WTC11 (cell line): ENCODE results near the gene CLEC9A. TPM values are rescaled to one million over a fixed set of nuclear protein-coding genes. Genes with fewer than 3 reads are reported as not detected.

ENCODE experiments used
- ATAC-seq: fragments of 200-7000 bp; cut with Tn5 transposase; 2 replicates; pipeline ENCODE4 v1.10.0; 2021; ENCODE audit warnings: mild to moderate bottlenecking, moderate library complexity
- CTCF ChIA-PET: fragments of 300-600 bp; sonication (Branson Sonifier 250); formaldehyde crosslinking; loops from one replicate; lab custom pipeline; 2021; ENCODE audit warnings: antibody characterized with exemption; lab: Charles Lee
- POLR2A ChIA-PET: fragments of 350-600 bp; sonication (Branson Sonifier 250); formaldehyde crosslinking; loops from one replicate; lab custom pipeline; 2021; ENCODE audit warnings: antibody characterized with exemption; lab: Charles Lee
- DNase-seq: peaks from one replicate; pipeline ENCODE4 v3.0.0; 2021; ENCODE audit warnings: low spot score
- H3K27ac Mint-ChIP-seq: 2 replicates; pipeline ENCODE4 v1.8.0; 2021; ENCODE audit warnings: mixed read lengths
- H3K27me3 Mint-ChIP-seq: 2 replicates; pipeline ENCODE4 v1.8.0; 2021; ENCODE audit warnings: low read depth, mild to moderate bottlenecking, moderate library complexity, mixed read lengths
- H3K36me3 Mint-ChIP-seq: 2 replicates; pipeline ENCODE4 v1.8.0; 2021; ENCODE audit warnings: mixed read lengths
- H3K4me1 Mint-ChIP-seq: 2 replicates; pipeline ENCODE4 v1.8.0; 2022; ENCODE audit warnings: mixed read lengths
- H3K4me3 Mint-ChIP-seq: 2 replicates; pipeline ENCODE4 v1.8.0; 2021; ENCODE audit warnings: mild to moderate bottlenecking, moderate library complexity, mixed read lengths
- H3K9me3 Mint-ChIP-seq: 2 replicates; pipeline ENCODE4 v1.8.0; 2021; ENCODE audit warnings: mixed read lengths
- AFF4 ChIP-seq: sonication (generic); formaldehyde crosslinking; IDR thresholded peaks from 2 replicates; pipeline ENCODE4 v1.8.1; 2023; ENCODE audit warnings: mild to moderate bottlenecking, missing genetic modification reagents, borderline replicate concordance
- ATF6 ChIP-seq: sonication (generic); formaldehyde crosslinking; IDR thresholded peaks from 2 replicates; pipeline ENCODE4 v1.8.1; 2023; ENCODE audit warnings: mild to moderate bottlenecking, missing genetic modification reagents
- CBFB ChIP-seq: sonication (generic); formaldehyde crosslinking; IDR thresholded peaks from 2 replicates; pipeline ENCODE4 v1.8.1; 2022; ENCODE audit warnings: mild to moderate bottlenecking, low read depth, missing genetic modification reagents
- E2F1 ChIP-seq: sonication (generic); formaldehyde crosslinking; IDR thresholded peaks from 2 replicates; pipeline ENCODE4 v1.8.0; 2022; ENCODE audit warnings: mild to moderate bottlenecking, missing genetic modification reagents
- E2F4 ChIP-seq: sonication (generic); formaldehyde crosslinking; IDR thresholded peaks from 2 replicates; pipeline ENCODE4 v1.8.1; 2022; ENCODE audit warnings: low read depth, mild to moderate bottlenecking, moderate library complexity, missing genetic modification reagents, borderline replicate concordance
- E2F5 ChIP-seq: sonication (generic); formaldehyde crosslinking; IDR thresholded peaks from 2 replicates; pipeline ENCODE4 v1.8.1; 2022; ENCODE audit warnings: mild to moderate bottlenecking, moderate library complexity, missing genetic modification reagents
- ELF4 ChIP-seq: sonication (generic); formaldehyde crosslinking; IDR thresholded peaks from 2 replicates; pipeline ENCODE4 v1.8.1; 2022; ENCODE audit warnings: low read depth, mild to moderate bottlenecking, moderate library complexity, missing genetic modification reagents
- FOXJ3 ChIP-seq: sonication (generic); formaldehyde crosslinking; IDR thresholded peaks from 2 replicates; pipeline ENCODE4 v1.9.0; 2021; ENCODE audit warnings: missing genetic modification reagents, mild to moderate bottlenecking, borderline replicate concordance
- HMGA2 ChIP-seq: fragments of 250-450 bp; sonication (Bioruptor Pico); IDR thresholded peaks from 2 replicates; pipeline ENCODE4 v1.4.0; 2021; ENCODE audit warnings: mild to moderate bottlenecking, moderate library complexity
- KAT7 ChIP-seq: sonication (generic); formaldehyde crosslinking; IDR thresholded peaks from 2 replicates; pipeline ENCODE4 v1.8.1; 2023; ENCODE audit warnings: missing genetic modification reagents, mild to moderate bottlenecking, borderline replicate concordance
- MAX ChIP-seq: sonication (generic); formaldehyde crosslinking; IDR thresholded peaks from 2 replicates; pipeline ENCODE4 v1.8.0; 2022; ENCODE audit warnings: mild to moderate bottlenecking, missing genetic modification reagents
- STAT6 ChIP-seq: sonication (generic); formaldehyde crosslinking; conservative IDR thresholded peaks from 2 replicates; pipeline ENCODE4 v1.8.1; 2023; ENCODE audit warnings: mild to moderate bottlenecking, low read depth, missing genetic modification reagents, moderate library complexity
- TCF7 ChIP-seq: sonication (generic); formaldehyde crosslinking; IDR thresholded peaks from 2 replicates; pipeline ENCODE4 v1.8.0; 2022; ENCODE audit warnings: mild to moderate bottlenecking, low read depth, missing genetic modification reagents, moderate library complexity
- ZNF121 ChIP-seq: sonication (generic); formaldehyde crosslinking; IDR thresholded peaks from 2 replicates; pipeline ENCODE4 v1.8.0; 2023; ENCODE audit warnings: missing genetic modification reagents
- ZNF138 ChIP-seq: sonication (generic); formaldehyde crosslinking; conservative IDR thresholded peaks from 2 replicates; pipeline ENCODE4 v1.8.1; 2022; ENCODE audit warnings: mild to moderate bottlenecking, moderate library complexity, missing genetic modification reagents
- ZNF281 ChIP-seq: sonication (generic); formaldehyde crosslinking; IDR thresholded peaks from 2 replicates; pipeline ENCODE4 v1.8.0; 2023; ENCODE audit warnings: mild to moderate bottlenecking, missing genetic modification reagents
- ZNF512 ChIP-seq: sonication (generic); formaldehyde crosslinking; IDR thresholded peaks from 2 replicates; pipeline ENCODE4 v1.8.1; 2022; ENCODE audit warnings: missing genetic modification reagents, borderline replicate concordance
- total RNA-seq: library from RNA; stranded (reverse); gene quantifications from 3 replicates; pipeline ENCODE4 v1.2.3, GENCODE V29; 2021

Gene CLEC9A
- total RNA-seq, 1 experiment from 2014 or later, result not detected

- no peak for TF ChIP-seq STAT6
- TF ChIP-seq ZNF121 (CRISPR knock-in tag), result no peak
- no peak for TF ChIP-seq ELF4 (CRISPR knock-in tag)
- no peak for TF ChIP-seq MAX
- TF ChIP-seq E2F4 (CRISPR knock-in tag), result no peak
- TF ChIP-seq TCF7, result no peak
- TF ChIP-seq E2F1 (CRISPR knock-in tag), result no peak
- TF ChIP-seq E2F5, result no peak
Observed at GRCh38 chr12:10001171-10001776, 29.2 kb upstream of the CLEC9A start (continued).

GRCh38 chr12:10012630-10013330, 17.7 kb upstream of the CLEC9A start:
- H3K9me3 Mint-ChIP-seq, result no peaks in the 10 kb centered on the region
- no peak overlapping the region for H3K4me3 Mint-ChIP-seq
- H3K27ac Mint-ChIP-seq, result no peak overlapping the region
- ChIA-PET POLR2A (interaction anchor here (0.6 kb wide), 1 partner anchor 98 kb away, joined by 3 read pairs; no protein-coding TSS in a partner anchor), CTCF (interaction anchor here (1.0 kb wide), 1 partner anchor 127 kb away, joined by 5 read pairs; no protein-coding TSS in a partner anchor)
- ATAC-seq, result no peak
- no peaks in the 10 kb centered on the region for H3K27me3 Mint-ChIP-seq
- peaks cover 10% of the 10 kb centered on the region for H3K4me1 Mint-ChIP-seq
- DNase-seq, result no peak
- no peaks in the 10 kb centered on the region for H3K36me3 Mint-ChIP-seq
- TF ChIP-seq AFF4 (CRISPR knock-in tag) (no peak), HMGA2 (CRISPR knock-in tag) (no peak), ZNF138 (CRISPR knock-in tag) (no peak), ZNF512 (CRISPR knock-in tag) (no peak), ATF6 (CRISPR knock-in tag) (no peak), CBFB (CRISPR knock-in tag) (no peak), ZNF281 (CRISPR knock-in tag) (no peak), KAT7 (no peak), FOXJ3 (no peak)
